Activated naive CD8-positive, alpha-beta T cell treated with anti-CD3 and anti-CD28 coated beads, Interleukin-2, amount 50 U/mL, for 24 hours (primary cell): ENCODE results near the gene CTCF.
"Not testable (repeated sequence)": the region's sequence is repeated elsewhere in the genome, so short reads cannot be mapped to it uniquely, and the experiment has no call there.

Experiments used
- ATAC-seq: fragments of 150-1000 bp; cut with Tn5 transposase; one replicate; pipeline ENCODE4 v1.10.0; 2021
- DNase-seq: peaks from one replicate; pipeline ENCODE4 v3.0.0; 2021
- H3K27ac Mint-ChIP-seq: one replicate; pipeline ENCODE4 v1.8.0; 2021; ENCODE audit warnings: mild to moderate bottlenecking, mixed read lengths
- H3K27me3 Mint-ChIP-seq: one replicate; pipeline ENCODE4 v1.8.0; 2021; ENCODE audit warnings: mixed read lengths
- H3K36me3 Mint-ChIP-seq: one replicate; pipeline ENCODE4 v1.8.0; 2021; ENCODE audit warnings: low read depth, mixed read lengths
- H3K4me1 Mint-ChIP-seq: one replicate; pipeline ENCODE4 v1.8.0; 2021; ENCODE audit warnings: mixed read lengths
- H3K4me3 Mint-ChIP-seq: one replicate; pipeline ENCODE4 v1.8.0; 2021; ENCODE audit warnings: mild to moderate bottlenecking, moderate library complexity, mixed read lengths
- H3K9me3 Mint-ChIP-seq: one replicate; pipeline ENCODE4 v1.8.0; 2021; ENCODE audit warnings: mixed read lengths

Gene CTCF

GRCh38 chr16:67529582-67530012 lies 32.7 kb upstream of the CTCF start:
- H3K9me3 Mint-ChIP-seq, result no peaks in the 10 kb centered on the region
- H3K27me3 Mint-ChIP-seq, result peaks cover 18% of the 10 kb centered on the region
- H3K4me3 Mint-ChIP-seq, result peak overlapping the region; percentile 79
- H3K4me1 Mint-ChIP-seq, result peaks cover 23% of the 10 kb centered on the region
- H3K36me3 Mint-ChIP-seq, result no peaks in the 10 kb centered on the region
- DNase-seq (no peak), ATAC-seq (no peak)
- no peak overlapping the region for H3K27ac Mint-ChIP-seq

- Mint-ChIP-seq H3K36me3 (no peaks in the 10 kb centered on the region), H3K27ac (peak overlapping the region; percentile 65), H3K9me3 (no peaks in the 10 kb centered on the region), H3K4me1 (peaks cover 25% of the 10 kb centered on the region), H3K4me3 (peak overlapping the region; percentile 79), H3K27me3 (peaks cover 18% of the 10 kb centered on the region)
- DNase-seq (peak; percentile 50), ATAC-seq (peak; percentile 30)
Measured at GRCh38 chr16:67530013-67530939, 32.0 kb upstream of the CTCF start.

GRCh38 chr16:67531247-67531646 lies 31.1 kb upstream of the CTCF start:
- Mint-ChIP-seq H3K9me3 (no peaks in the 10 kb centered on the region), H3K36me3 (no peaks in the 10 kb centered on the region), H3K4me1 (peaks cover 28% of the 10 kb centered on the region), H3K27me3 (peaks cover 23% of the 10 kb centered on the region), H3K4me3 (peak overlapping the region; percentile 25), H3K27ac (peak overlapping the region; percentile 32)
- no peak for DNase-seq
- no peak for ATAC-seq

- no peak for DNase-seq
- Mint-ChIP-seq H3K27me3 (peaks cover 28% of the 10 kb centered on the region), H3K9me3 (no peaks in the 10 kb centered on the region), H3K27ac (no peak overlapping the region), H3K4me1 (peaks cover 35% of the 10 kb centered on the region), H3K36me3 (no peaks in the 10 kb centered on the region), H3K4me3 (no peak overlapping the region)
- ATAC-seq, result no peak
Measured at GRCh38 chr16:67533024-67533560, 29.2 kb upstream of the CTCF start.

- not testable (repeated sequence) for H3K9me3 Mint-ChIP-seq, H3K4me3 Mint-ChIP-seq, H3K36me3 Mint-ChIP-seq, H3K27ac Mint-ChIP-seq, ATAC-seq, DNase-seq
- peaks cover 39% of the 10 kb centered on the region for H3K4me1 Mint-ChIP-seq
- peaks cover 28% of the 10 kb centered on the region for H3K27me3 Mint-ChIP-seq
Measured at GRCh38 chr16:67533987-67534386, 28.3 kb upstream of the CTCF start.

GRCh38 chr16:67534431-67534830 lies 27.9 kb upstream of the CTCF start:
- Mint-ChIP-seq H3K36me3 (no peaks in the 10 kb centered on the region), H3K4me3 (no peak overlapping the region), H3K27me3 (peaks cover 28% of the 10 kb centered on the region), H3K4me1 (peaks cover 42% of the 10 kb centered on the region), H3K27ac (no peak overlapping the region), H3K9me3 (no peaks in the 10 kb centered on the region)
- ATAC-seq (no peak), DNase-seq (no peak)

GRCh38 chr16:67535201-67535600 lies 27.1 kb upstream of the CTCF start:
- H3K9me3 Mint-ChIP-seq, result no peaks in the 10 kb centered on the region
- ATAC-seq (no peak), DNase-seq (no peak)
- no peak overlapping the region for H3K4me3 Mint-ChIP-seq
- H3K27ac Mint-ChIP-seq, result no peak overlapping the region
- H3K4me1 Mint-ChIP-seq, result peaks cover 38% of the 10 kb centered on the region
- H3K36me3 Mint-ChIP-seq, result no peaks in the 10 kb centered on the region
- peaks cover 24% of the 10 kb centered on the region for H3K27me3 Mint-ChIP-seq

- Mint-ChIP-seq H3K36me3 (peaks cover 2% of the 10 kb centered on the region), H3K4me3 (peak overlapping the region; percentile 78), H3K27me3 (peaks cover 11% of the 10 kb centered on the region), H3K4me1 (peaks cover 28% of the 10 kb centered on the region), H3K27ac (peak overlapping the region; percentile 79), H3K9me3 (no peaks in the 10 kb centered on the region)
- DNase-seq (peak; percentile 62), ATAC-seq (no peak)
Measured at GRCh38 chr16:67537270-67537635, 25.1 kb upstream of the CTCF start.

- H3K4me1 Mint-ChIP-seq, result peaks cover 33% of the 10 kb centered on the region
- no peak overlapping the region for H3K27ac Mint-ChIP-seq
- H3K9me3 Mint-ChIP-seq, result no peaks in the 10 kb centered on the region
- DNase-seq, result peak; percentile 53
- peak overlapping the region; percentile 78 for H3K4me3 Mint-ChIP-seq
- peaks cover 3% of the 10 kb centered on the region for H3K36me3 Mint-ChIP-seq
- H3K27me3 Mint-ChIP-seq, result peaks cover 11% of the 10 kb centered on the region
- peak; percentile 5 for ATAC-seq
Measured at GRCh38 chr16:67537636-67538591, 24.4 kb upstream of the CTCF start.

GRCh38 chr16:67538666-67539101 lies 23.6 kb upstream of the CTCF start:
- H3K4me3 Mint-ChIP-seq, result peak overlapping the region; percentile 64
- peaks cover 29% of the 10 kb centered on the region for H3K4me1 Mint-ChIP-seq
- peaks cover 11% of the 10 kb centered on the region for H3K27me3 Mint-ChIP-seq
- no peaks in the 10 kb centered on the region for H3K9me3 Mint-ChIP-seq
- ATAC-seq (no peak), DNase-seq (no peak)
- no peak overlapping the region for H3K27ac Mint-ChIP-seq
- H3K36me3 Mint-ChIP-seq, result peaks cover 3% of the 10 kb centered on the region

- Mint-ChIP-seq H3K9me3 (no peaks in the 10 kb centered on the region), H3K27ac (no peak overlapping the region), H3K4me1 (peaks cover 29% of the 10 kb centered on the region), H3K36me3 (peaks cover 3% of the 10 kb centered on the region), H3K27me3 (peaks cover 11% of the 10 kb centered on the region), H3K4me3 (peak overlapping the region; percentile 64)
- DNase-seq, result no peak
- no peak for ATAC-seq
Measured at GRCh38 chr16:67539271-67539670, 23.1 kb upstream of the CTCF start.

GRCh38 chr16:67539691-67540635 lies 22.4 kb upstream of the CTCF start:
- H3K36me3 Mint-ChIP-seq, result peaks cover 3% of the 10 kb centered on the region
- H3K9me3 Mint-ChIP-seq, result no peaks in the 10 kb centered on the region
- peaks cover 11% of the 10 kb centered on the region for H3K27me3 Mint-ChIP-seq
- H3K27ac Mint-ChIP-seq, result no peak overlapping the region
- no peak for ATAC-seq
- H3K4me3 Mint-ChIP-seq, result no peak overlapping the region
- no peak for DNase-seq
- H3K4me1 Mint-ChIP-seq, result peaks cover 29% of the 10 kb centered on the region

GRCh38 chr16:67540756-67541155 lies 21.6 kb upstream of the CTCF start:
- H3K27me3 Mint-ChIP-seq, result peaks cover 11% of the 10 kb centered on the region
- DNase-seq (no peak), ATAC-seq (no peak)
- H3K36me3 Mint-ChIP-seq, result peaks cover 3% of the 10 kb centered on the region
- H3K4me3 Mint-ChIP-seq, result no peak overlapping the region
- no peaks in the 10 kb centered on the region for H3K9me3 Mint-ChIP-seq
- H3K4me1 Mint-ChIP-seq, result peaks cover 27% of the 10 kb centered on the region
- no peak overlapping the region for H3K27ac Mint-ChIP-seq
